Activated CD4-positive, alpha-beta T cell treated with anti-CD3 and anti-CD28 coated beads, Interleukin-2, amount 10 ng/mL, durations not matched to agents 24 days and 14 days (primary cell): ENCODE measurements around the gene PRKG1. TPM values are rescaled to one million over a fixed set of nuclear protein-coding genes. Genes with fewer than 3 reads are reported as not detected.
A peak's percentile ranks its signal among the peaks of the same experiment; 100 is the strongest.

Experiments
- DNase-seq: peaks from one replicate; pipeline ENCODE4 v3.0.0; 2022
- H3K27ac Mint-ChIP-seq: one replicate; pipeline ENCODE4 v1.8.0; 2022; ENCODE audit warnings: mild to moderate bottlenecking, mixed read lengths
- H3K27me3 Mint-ChIP-seq: one replicate; pipeline ENCODE4 v1.8.0; 2022; ENCODE audit warnings: mixed read lengths
- H3K36me3 Mint-ChIP-seq: one replicate; pipeline ENCODE4 v1.8.0; 2022; ENCODE audit warnings: low read depth, mild to moderate bottlenecking, mixed read lengths
- H3K4me1 Mint-ChIP-seq: one replicate; pipeline ENCODE4 v1.8.0; 2021; ENCODE audit warnings: mixed read lengths
- H3K4me3 Mint-ChIP-seq: one replicate; pipeline ENCODE4 v1.8.0; 2022; ENCODE audit warnings: mild to moderate bottlenecking, moderate library complexity, mixed read lengths
- H3K9me3 Mint-ChIP-seq: one replicate; pipeline ENCODE4 v1.8.0; 2021; ENCODE audit warnings: mixed read lengths
- intact Hi-C: fragments of 100-400 bp; cut with micrococcal nuclease; formaldehyde crosslinking; loops from one replicate; pipeline ENCODE4 v1.15.1; 2023
- total RNA-seq: library from RNA; stranded (reverse); gene quantifications from 2 replicates; pipeline ENCODE4 v1.2.3, GENCODE V29; 2022

Gene PRKG1
- total RNA-seq, 1 donor from 2014 or later, result not detected

DNA sequence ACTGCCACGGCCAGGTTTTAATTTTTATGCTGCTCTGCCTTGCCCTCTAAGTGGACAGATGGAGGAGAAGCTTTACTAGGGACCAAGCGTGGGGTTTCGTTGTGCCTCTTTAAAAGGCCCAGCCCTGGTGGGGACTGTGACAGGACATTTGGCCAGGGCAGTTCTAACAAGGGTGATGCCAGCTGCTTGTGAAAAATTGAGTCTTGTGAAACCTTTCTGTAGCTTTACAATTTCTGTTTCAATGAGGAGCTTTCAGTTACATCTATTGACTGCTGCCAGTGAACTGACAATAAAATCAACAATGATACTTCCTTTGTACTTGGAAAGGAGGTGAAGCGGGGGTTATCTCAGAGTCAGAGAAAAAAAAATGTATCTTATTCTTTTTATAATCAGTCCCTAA lies 858.2 kb downstream of the PRKG1 start:
- no peak for DNase-seq
- H3K9me3 Mint-ChIP-seq, result no peaks in the 10 kb centered on the region
- H3K4me1 Mint-ChIP-seq, result no peaks in the 10 kb centered on the region
- intact Hi-C loops, result no loop called here
- H3K27me3 Mint-ChIP-seq, result peaks cover 23% of the 10 kb centered on the region
- no peak overlapping the region for H3K4me3 Mint-ChIP-seq
- no peaks in the 10 kb centered on the region for H3K36me3 Mint-ChIP-seq
- H3K27ac Mint-ChIP-seq, result no peak overlapping the region

DNA sequence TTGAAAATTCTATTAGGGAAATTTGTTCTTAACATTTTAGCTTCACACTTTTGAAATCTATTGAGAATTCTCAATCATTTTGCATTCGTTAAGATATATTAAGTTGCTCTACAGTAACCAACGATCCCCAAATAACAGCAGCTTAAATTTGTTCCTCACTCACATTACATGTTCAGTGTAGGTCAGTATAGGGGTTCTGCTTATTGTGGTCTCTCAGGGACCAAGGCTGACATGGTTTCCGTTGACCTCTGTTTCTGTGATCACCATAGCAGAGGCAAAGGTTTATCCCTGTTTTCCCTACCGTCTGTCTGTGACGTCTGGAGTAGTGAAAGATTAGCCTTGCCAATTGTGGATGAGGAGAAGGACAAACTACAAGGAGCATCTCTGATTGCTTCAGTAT lies 860.1 kb downstream of the PRKG1 start:
- Mint-ChIP-seq H3K27me3 (peaks cover 23% of the 10 kb centered on the region), H3K4me1 (no peaks in the 10 kb centered on the region), H3K36me3 (no peaks in the 10 kb centered on the region), H3K9me3 (no peaks in the 10 kb centered on the region), H3K4me3 (no peak overlapping the region), H3K27ac (no peak overlapping the region)
- DNase-seq, result no peak
- intact Hi-C loops, result no loop called here

DNA sequence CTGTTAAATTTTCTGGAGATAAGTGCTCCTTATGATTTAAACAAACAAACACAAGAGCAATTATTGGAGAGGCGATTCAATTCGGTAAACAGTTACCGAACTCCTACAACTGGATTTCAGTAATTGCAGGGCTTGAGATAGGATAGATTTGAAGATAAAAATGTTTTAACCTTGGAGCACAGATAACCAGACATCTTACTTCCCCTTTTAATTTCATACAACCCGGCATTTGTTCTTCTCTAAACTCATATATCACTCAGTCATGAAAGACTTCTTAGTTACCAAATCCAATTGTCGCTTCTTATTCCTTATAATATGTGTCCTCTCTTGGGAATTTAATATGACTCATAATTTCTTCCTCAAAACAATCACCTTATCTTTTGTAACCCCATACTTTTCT lies 861.1 kb downstream of the PRKG1 start:
- Mint-ChIP-seq H3K36me3 (no peaks in the 10 kb centered on the region), H3K27ac (no peak overlapping the region), H3K4me1 (no peaks in the 10 kb centered on the region), H3K4me3 (no peak overlapping the region), H3K27me3 (peaks cover 23% of the 10 kb centered on the region), H3K9me3 (no peaks in the 10 kb centered on the region)
- DNase-seq, result no peak
- intact Hi-C loops, result no loop called here

DNA sequence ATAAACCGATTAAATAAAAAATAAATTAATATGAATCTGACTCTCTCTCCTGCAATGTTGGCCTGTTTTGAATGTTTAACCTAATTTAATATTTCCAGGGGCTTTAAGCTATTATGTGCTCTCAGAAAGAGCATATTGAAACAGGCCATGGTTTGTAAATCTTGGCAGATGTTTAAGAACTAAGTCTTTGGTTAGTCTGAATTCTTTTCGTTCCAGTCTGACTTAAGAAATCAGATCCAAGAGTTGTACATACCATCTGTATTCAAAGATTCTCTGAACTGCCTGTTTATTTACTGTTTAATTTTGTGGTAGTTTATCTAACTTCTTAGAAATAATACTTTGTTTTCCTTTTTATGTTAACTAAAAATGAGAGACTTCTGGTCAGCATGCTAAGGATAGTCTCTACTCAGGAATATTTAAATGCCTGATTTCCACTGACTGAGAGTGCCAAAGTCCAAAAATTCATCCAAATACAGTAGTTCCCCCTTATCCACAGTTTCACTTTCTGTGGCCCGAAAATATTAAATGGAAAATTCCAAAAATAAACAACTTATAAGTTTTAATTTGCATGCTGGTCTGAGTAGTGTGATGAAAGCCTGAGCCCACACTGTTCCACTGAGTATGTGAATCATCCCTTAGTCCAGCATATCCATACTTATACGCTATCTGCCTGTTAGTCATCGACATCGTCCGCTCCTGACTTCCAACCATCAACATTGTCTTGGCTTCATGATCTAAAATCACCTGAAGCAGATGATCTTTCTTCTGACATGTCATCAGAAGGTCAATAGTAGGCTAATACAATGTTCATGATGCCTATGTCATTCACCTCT lies 863.2 kb downstream of the PRKG1 start:
- Mint-ChIP-seq H3K36me3 (no peaks in the 10 kb centered on the region), H3K4me3 (no peak overlapping the region), H3K9me3 (no peaks in the 10 kb centered on the region), H3K27ac (no peak overlapping the region), H3K27me3 (peaks cover 23% of the 10 kb centered on the region), H3K4me1 (no peaks in the 10 kb centered on the region)
- intact Hi-C loops, result no loop called here
- no peak for DNase-seq

DNA sequence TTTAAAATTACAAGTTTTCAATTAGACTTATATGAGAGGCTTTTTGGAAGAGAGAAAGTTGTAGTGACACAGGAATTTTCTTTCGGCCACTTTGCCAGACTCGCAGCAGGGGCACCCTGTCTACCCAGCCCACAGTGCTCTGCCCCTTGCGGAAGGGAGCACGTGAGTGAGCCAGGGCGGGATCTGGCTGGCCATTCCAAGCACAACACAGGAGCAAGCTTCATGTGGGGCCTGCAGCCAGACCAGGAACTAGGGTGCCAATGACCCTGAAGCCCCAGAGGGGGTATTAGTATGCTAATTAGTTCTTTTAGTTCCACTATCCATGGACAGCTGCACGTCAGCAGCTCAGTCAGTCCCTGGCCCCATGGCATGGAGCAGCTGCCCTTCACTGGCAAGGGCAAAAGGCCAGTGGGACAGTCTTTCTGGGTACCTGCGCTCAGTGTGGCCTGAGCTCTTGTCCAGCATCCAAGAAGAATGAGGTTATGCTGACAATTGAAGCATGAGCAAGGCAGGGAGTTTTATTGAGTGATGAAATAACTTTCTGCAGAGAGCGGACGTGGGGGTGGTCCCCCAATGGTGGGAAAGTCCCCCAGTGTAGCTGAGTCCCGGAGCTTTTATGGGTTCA lies 876.2 kb downstream of the PRKG1 start:
- Mint-ChIP-seq H3K4me3 (no peak overlapping the region), H3K27me3 (peaks cover 7% of the 10 kb centered on the region), H3K36me3 (no peaks in the 10 kb centered on the region), H3K9me3 (no peaks in the 10 kb centered on the region), H3K27ac (no peak overlapping the region), H3K4me1 (no peaks in the 10 kb centered on the region)
- intact Hi-C loops, result loop anchor here (10.0 kb wide), 1 partner anchor 306 kb away; no protein-coding TSS in a partner anchor
- no peak for DNase-seq

DNA sequence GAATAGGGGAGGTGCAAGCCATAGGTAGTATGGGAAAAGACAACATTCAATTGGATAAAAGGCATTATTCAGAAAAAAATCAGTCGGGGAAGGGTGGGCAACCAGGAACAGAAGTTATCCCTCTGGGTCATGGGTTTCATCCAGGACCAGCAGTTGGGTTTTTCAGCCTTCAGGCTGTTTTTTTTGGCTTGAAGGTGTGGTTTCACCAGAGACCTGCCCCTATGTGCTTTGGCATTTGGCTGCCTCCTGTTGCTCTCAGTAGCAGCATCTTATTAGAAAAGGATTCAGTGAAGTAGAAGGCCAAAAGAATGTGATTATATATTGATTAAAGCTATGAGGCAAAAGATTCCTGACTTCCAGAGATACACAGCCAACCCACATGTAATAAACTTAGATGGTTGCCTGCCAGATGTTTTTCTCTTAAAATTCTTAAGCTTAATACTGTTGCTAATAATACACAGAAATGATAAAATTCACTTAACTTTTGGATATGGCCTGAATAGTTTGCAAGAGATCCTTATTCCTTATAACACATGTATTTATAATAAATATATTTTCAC lies 876.8 kb downstream of the PRKG1 start:
- DNase-seq, result no peak
- H3K4me1 Mint-ChIP-seq, result no peaks in the 10 kb centered on the region
- no peak overlapping the region for H3K27ac Mint-ChIP-seq
- intact Hi-C loops, result loop anchor here (10.0 kb wide), 1 partner anchor 306 kb away; no protein-coding TSS in a partner anchor
- H3K36me3 Mint-ChIP-seq, result no peaks in the 10 kb centered on the region
- peaks cover 8% of the 10 kb centered on the region for H3K27me3 Mint-ChIP-seq
- no peaks in the 10 kb centered on the region for H3K9me3 Mint-ChIP-seq
- no peak overlapping the region for H3K4me3 Mint-ChIP-seq

DNA sequence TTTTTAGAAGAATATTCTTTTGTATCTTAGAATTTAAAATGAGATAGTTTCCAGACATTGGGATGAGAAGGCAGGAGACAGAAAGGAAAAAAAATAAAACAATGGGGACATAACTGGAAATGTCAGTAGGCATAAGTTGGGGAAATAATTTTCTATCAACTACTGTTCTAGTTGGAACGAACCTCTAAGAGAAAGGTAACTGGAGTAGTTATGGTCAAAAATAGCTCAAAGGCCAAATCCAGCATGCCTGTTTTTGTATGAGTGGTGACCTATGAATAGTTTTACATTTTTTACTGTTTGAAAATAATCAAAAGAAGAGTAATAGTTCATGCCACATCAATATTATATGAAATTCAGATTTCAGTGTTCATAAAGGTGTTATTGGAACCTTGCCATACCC lies 877.3 kb downstream of the PRKG1 start:
- intact Hi-C loops, result loop anchor here (10.0 kb wide), 1 partner anchor 307 kb away; no protein-coding TSS in a partner anchor
- no peaks in the 10 kb centered on the region for H3K9me3 Mint-ChIP-seq
- DNase-seq, result no peak

DNA sequence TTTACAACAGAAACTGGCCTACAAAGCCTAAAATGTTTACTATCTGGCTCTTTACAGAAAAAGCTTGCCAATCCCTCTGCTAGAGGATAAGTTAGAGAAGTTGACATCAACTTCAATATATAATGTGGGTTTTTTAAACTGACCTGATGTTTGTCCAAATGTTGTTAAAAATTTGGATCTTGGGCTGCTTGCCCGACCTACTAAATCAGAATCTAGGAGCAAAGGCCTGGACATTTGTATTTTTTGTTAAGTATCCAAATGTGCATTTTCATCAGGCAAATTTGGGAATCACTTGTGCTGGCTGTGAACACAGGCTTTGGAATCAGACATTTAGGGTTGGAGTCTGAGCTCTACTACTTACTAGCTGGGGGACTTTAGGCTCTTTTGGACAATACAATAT lies 877.8 kb downstream of the PRKG1 start:
- no peak overlapping the region for H3K27ac Mint-ChIP-seq
- DNase-seq, result no peak
- H3K27me3 Mint-ChIP-seq, result peaks cover 7% of the 10 kb centered on the region
- intact Hi-C loops, result loop anchor here (10.0 kb wide), 1 partner anchor 307 kb away; no protein-coding TSS in a partner anchor
- no peaks in the 10 kb centered on the region for H3K4me1 Mint-ChIP-seq
- H3K4me3 Mint-ChIP-seq, result no peak overlapping the region
- H3K36me3 Mint-ChIP-seq, result no peaks in the 10 kb centered on the region
- no peaks in the 10 kb centered on the region for H3K9me3 Mint-ChIP-seq

More for the DNA sequence above, 877.3 kb downstream of the PRKG1 start:
- no peaks in the 10 kb centered on the region for H3K36me3 Mint-ChIP-seq
- peaks cover 7% of the 10 kb centered on the region for H3K27me3 Mint-ChIP-seq
- H3K27ac Mint-ChIP-seq, result no peak overlapping the region
- no peaks in the 10 kb centered on the region for H3K4me1 Mint-ChIP-seq
- no peak overlapping the region for H3K4me3 Mint-ChIP-seq

DNA sequence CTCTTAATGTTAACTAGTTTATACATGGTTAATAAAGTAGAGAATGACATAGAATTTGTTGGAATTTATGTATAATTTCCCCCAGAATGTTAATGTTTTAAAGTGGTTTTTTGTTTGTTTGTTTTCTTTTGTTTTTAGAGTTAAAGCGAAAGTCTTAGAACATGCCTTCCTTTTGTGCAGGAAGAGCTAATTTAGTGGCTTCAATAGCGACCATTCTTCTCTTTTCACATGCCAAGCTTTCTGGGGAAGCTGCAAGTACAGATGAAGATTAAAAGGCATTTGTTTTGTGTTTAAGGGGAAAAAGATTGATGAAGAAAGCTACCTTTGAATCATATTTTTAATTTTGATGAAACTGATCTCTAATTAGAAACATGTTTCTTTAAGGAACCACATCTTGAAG lies 881.4 kb downstream of the PRKG1 start:
- no peaks in the 10 kb centered on the region for H3K36me3 Mint-ChIP-seq
- no peak for DNase-seq
- no peaks in the 10 kb centered on the region for H3K4me1 Mint-ChIP-seq
- H3K27ac Mint-ChIP-seq, result no peak overlapping the region
- H3K9me3 Mint-ChIP-seq, result no peaks in the 10 kb centered on the region
- H3K27me3 Mint-ChIP-seq, result peaks cover 19% of the 10 kb centered on the region
- H3K4me3 Mint-ChIP-seq, result no peak overlapping the region
- intact Hi-C loops, result loop anchor here (10.0 kb wide), 1 partner anchor 311 kb away; no protein-coding TSS in a partner anchor

DNA sequence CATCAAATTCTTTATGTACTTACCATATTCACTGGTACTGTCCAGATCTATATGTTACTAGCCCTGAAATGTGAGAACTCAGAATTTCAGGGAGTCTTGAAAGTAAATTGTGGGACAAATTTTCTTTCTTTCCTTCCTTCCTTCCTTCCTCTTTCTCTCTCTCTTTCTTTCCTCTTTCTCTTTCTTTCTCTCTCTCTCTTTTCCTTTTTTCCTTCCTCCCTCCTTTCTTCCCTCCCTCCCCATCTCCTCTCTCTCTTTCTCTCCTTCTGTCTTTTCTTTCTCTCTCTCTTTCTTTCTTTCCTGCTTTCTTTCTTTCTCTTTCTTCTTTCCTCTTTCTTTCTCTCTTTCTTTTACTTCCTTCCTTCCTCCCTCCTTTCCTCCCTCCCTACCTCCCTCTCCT lies 882.5 kb downstream of the PRKG1 start:
- Mint-ChIP-seq H3K36me3 (no peaks in the 10 kb centered on the region), H3K4me1 (no peaks in the 10 kb centered on the region), H3K27me3 (peaks cover 18% of the 10 kb centered on the region), H3K9me3 (no peaks in the 10 kb centered on the region), H3K4me3 (no peak overlapping the region), H3K27ac (no peak overlapping the region)
- no peak for DNase-seq
- intact Hi-C loops, result loop anchor here (10.0 kb wide), 1 partner anchor 312 kb away; no protein-coding TSS in a partner anchor

DNA sequence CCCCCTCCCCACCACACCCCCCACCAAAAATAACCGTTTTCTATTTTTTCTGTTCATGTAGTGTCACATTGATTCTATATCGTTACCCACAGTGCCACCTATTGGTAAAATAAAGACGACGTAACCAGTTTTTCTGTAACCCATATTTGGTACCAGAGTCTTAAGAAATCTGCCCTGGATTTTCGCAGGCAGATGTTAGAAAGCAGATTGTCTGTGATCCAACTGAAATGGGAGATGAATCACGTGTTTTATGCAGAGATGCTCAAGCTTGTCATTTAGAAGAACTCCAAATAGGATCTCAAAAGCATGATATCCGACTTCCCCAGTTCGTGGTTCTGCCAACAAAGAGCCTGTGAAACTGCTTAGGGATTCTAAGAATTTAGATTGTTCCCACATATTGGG lies 886.2 kb downstream of the PRKG1 start:
- Mint-ChIP-seq H3K36me3 (no peaks in the 10 kb centered on the region), H3K27me3 (peaks cover 14% of the 10 kb centered on the region), H3K4me1 (no peaks in the 10 kb centered on the region), H3K27ac (no peak overlapping the region), H3K9me3 (no peaks in the 10 kb centered on the region), H3K4me3 (no peak overlapping the region)
- intact Hi-C loops, result loop anchor here (1.0 to 10.0 kb wide), 2 partner anchors 571 to 956 kb away; no protein-coding TSS in a partner anchor
- DNase-seq, result peak; percentile 67

DNA sequence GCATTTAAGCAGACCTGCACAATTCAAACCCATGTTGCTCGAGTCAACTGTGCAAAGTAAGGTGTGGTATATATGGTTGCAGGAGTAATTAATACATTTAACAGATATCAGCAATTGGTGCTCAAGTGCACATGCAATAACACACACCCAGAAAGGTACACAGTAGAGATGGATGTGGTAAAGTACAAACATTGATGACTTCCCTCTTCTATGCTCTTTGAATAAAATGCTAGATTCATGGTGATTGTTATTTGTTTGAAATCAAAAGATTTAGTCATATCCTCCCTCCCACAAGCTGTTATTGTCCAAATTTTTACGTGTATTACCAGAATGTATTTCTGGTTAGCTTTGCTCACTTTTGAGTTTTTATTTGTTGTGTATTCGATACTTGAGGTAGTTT lies 887.1 kb downstream of the PRKG1 start:
- intact Hi-C loops, result loop anchor here (10.0 kb wide), 1 partner anchor 957 kb away; no protein-coding TSS in a partner anchor
- no peaks in the 10 kb centered on the region for H3K36me3 Mint-ChIP-seq
- H3K27me3 Mint-ChIP-seq, result peaks cover 11% of the 10 kb centered on the region
- no peak overlapping the region for H3K4me3 Mint-ChIP-seq
- DNase-seq, result no peak
- no peak overlapping the region for H3K27ac Mint-ChIP-seq
- no peaks in the 10 kb centered on the region for H3K9me3 Mint-ChIP-seq
- H3K4me1 Mint-ChIP-seq, result no peaks in the 10 kb centered on the region

DNA sequence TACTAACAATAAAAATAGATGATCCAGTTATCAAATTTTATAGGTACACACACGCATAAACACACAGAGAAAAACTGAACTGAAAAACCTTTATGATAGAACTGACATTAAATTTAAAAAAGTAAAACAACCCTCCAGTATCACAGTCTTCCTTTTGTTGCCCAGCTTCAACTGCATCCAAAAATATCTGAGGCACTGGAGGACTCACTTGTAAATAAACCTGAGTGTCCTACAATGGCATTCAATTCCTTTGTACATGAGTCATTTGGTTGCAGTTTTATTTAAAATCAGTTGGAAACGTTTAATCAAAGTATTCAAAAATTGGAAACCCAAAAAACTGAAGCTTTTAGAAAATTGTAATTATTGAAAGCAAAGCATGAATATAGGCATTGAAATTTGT lies 890.3 kb downstream of the PRKG1 start:
- intact Hi-C loops, result loop anchor here (10.0 kb wide), 1 partner anchor 960 kb away; no protein-coding TSS in a partner anchor
- Mint-ChIP-seq H3K9me3 (no peaks in the 10 kb centered on the region), H3K4me3 (no peak overlapping the region), H3K36me3 (no peaks in the 10 kb centered on the region), H3K4me1 (no peaks in the 10 kb centered on the region), H3K27me3 (no peaks in the 10 kb centered on the region), H3K27ac (no peak overlapping the region)
- DNase-seq, result no peak

DNA sequence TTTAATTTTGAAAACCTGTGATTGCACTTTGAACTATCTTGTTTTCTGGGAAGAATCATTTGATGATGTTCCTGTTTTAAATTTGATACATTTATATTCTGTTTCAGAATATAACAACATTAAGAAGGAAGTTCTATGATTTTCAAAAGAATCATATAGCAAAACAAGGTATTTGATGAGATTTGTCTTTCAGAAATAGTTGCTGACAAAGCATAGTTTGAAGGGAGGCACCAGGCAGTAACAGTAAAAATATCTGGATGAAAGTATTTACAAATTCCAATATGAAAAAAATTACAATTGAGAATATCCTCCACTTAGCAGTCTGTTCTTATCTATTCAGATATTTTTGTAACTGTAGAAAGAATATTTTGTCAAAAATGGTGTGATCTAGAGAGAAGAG lies 891.2 kb downstream of the PRKG1 start:
- no peak overlapping the region for H3K27ac Mint-ChIP-seq
- H3K4me1 Mint-ChIP-seq, result no peaks in the 10 kb centered on the region

More for the DNA sequence above, 891.2 kb downstream of the PRKG1 start:
- H3K9me3 Mint-ChIP-seq, result no peaks in the 10 kb centered on the region
- H3K27me3 Mint-ChIP-seq, result no peaks in the 10 kb centered on the region
- H3K4me3 Mint-ChIP-seq, result no peak overlapping the region
- DNase-seq, result no peak
- H3K36me3 Mint-ChIP-seq, result no peaks in the 10 kb centered on the region
- intact Hi-C loops, result loop anchor here (10.0 kb wide), 1 partner anchor 961 kb away; no protein-coding TSS in a partner anchor
